Neuronal stem cell (in vitro differentiated cells): ENCODE data around the gene TMEM170A. TPM values are rescaled to one million over a fixed set of nuclear protein-coding genes. Genes with fewer than 3 reads are reported as not detected.

Experiments
- DNase-seq: peaks from one replicate; pipeline ENCODE4 v3.0.0-alpha.2; 2013; ENCODE audit warnings: low spot score
- H2AFZ ChIP-seq: one replicate; pipeline ENCODE4 v1.6.1; 2013; ENCODE audit warnings: mild to moderate bottlenecking, low read length, inconsistent platforms
- H2AK5ac ChIP-seq: 2 replicates; pipeline ENCODE4 v1.6.1; 2013; ENCODE audit warnings: low read depth, mild to moderate bottlenecking, inconsistent platforms, low read length, moderate library complexity, mixed read lengths
- H2BK120ac ChIP-seq: 2 replicates; pipeline ENCODE4 v1.6.1; 2013; ENCODE audit warnings: low read depth, mild to moderate bottlenecking, inconsistent platforms, low read length, moderate library complexity, mixed read lengths
- H2BK12ac ChIP-seq: one replicate; pipeline ENCODE4 v1.6.1; 2013; ENCODE audit warnings: low read length, inconsistent platforms
- H2BK15ac ChIP-seq: 2 replicates; pipeline ENCODE4 v1.6.1; 2013; ENCODE audit warnings: mild to moderate bottlenecking, low read length, inconsistent platforms, mixed read lengths
- H2BK5ac ChIP-seq: one replicate; pipeline ENCODE4 v1.6.1; 2013; ENCODE audit warnings: inconsistent platforms, mild to moderate bottlenecking, low read length, moderate library complexity
- H3K14ac ChIP-seq: one replicate; pipeline ENCODE4 v1.6.1; 2013; ENCODE audit warnings: low read length, inconsistent platforms
- H3K18ac ChIP-seq: 2 replicates; pipeline ENCODE4 v1.6.1; 2013; ENCODE audit warnings: low read length, inconsistent platforms
- H3K23ac ChIP-seq: 2 replicates; pipeline ENCODE4 v1.6.1; 2013; ENCODE audit warnings: low read depth, mild to moderate bottlenecking, mixed read lengths, low read length, inconsistent platforms; ENCODE audit not compliant: poor library complexity
- H3K27ac ChIP-seq: replicated peaks from 3 replicates; pipeline ENCODE4 v1.5.1; 2013; ENCODE audit warnings: low read length, inconsistent platforms
- H3K27me3 ChIP-seq, 3 experiments: 2 replicates each; pipeline ENCODE4 v1.6.1; 2013; ENCODE audit warnings: low read length in 3 of 3, mild to moderate bottlenecking in 2 of 3, inconsistent platforms in 1 of 3, low read depth in 1 of 3, mixed read lengths in 1 of 3, moderate library complexity in 1 of 3; ENCODE audit not compliant: control insufficient read depth in 3 of 3, insufficient read depth in 3 of 3
- H3K36me3 ChIP-seq, 2 donors: replicated peaks in 1 of 2; 2 replicates each; pipeline ENCODE4 v1.6.1; 2013; ENCODE audit warnings: low read length in 2 of 2; ENCODE audit not compliant: control insufficient read depth in 2 of 2, insufficient read depth in 2 of 2
- H3K4ac ChIP-seq: 2 replicates; pipeline ENCODE4 v1.6.1; 2013; ENCODE audit warnings: inconsistent platforms, mild to moderate bottlenecking, low read length, moderate library complexity
- H3K4me1 ChIP-seq, 2 donors: 1 replicate in 1 of 2; 2 replicates in 1 of 2; pipeline ENCODE4 v1.6.1; 2013; ENCODE audit warnings: low read length in 2 of 2, low read depth in 1 of 2; ENCODE audit not compliant: control insufficient read depth in 2 of 2, insufficient read depth in 1 of 2
- H3K4me2 ChIP-seq: one replicate; pipeline ENCODE4 v1.6.1; 2013; ENCODE audit warnings: mild to moderate bottlenecking, low read length, inconsistent platforms; ENCODE audit not compliant: insufficient read depth, poor library complexity, severe bottlenecking
- H3K4me3 ChIP-seq, 2 donors: 2 replicates each; pipeline ENCODE4 v1.5.1; 2013; ENCODE audit warnings: low read length in 2 of 2, mild to moderate bottlenecking in 2 of 2, inconsistent platforms in 1 of 2, moderate library complexity in 1 of 2
- H3K79me1 ChIP-seq: one replicate; pipeline ENCODE4 v1.6.1; 2013; ENCODE audit warnings: low read depth, mild to moderate bottlenecking, inconsistent platforms, low read length, moderate library complexity
- H3K9ac ChIP-seq: one replicate; pipeline ENCODE4 v1.6.1; 2013; ENCODE audit warnings: mild to moderate bottlenecking, low read depth, low read length, inconsistent platforms; ENCODE audit not compliant: poor library complexity
- H3K9me3 ChIP-seq, 2 donors: replicated peaks in 1 of 2; 2 replicates each; pipeline versions ENCODE3 to v1.6.1; 2013; ENCODE audit warnings: low read length in 2 of 2, mild to moderate bottlenecking in 2 of 2, inconsistent platforms in 1 of 2, low read depth in 1 of 2, mixed read lengths in 1 of 2, moderate library complexity in 1 of 2; ENCODE audit not compliant: control insufficient read depth in 2 of 2, insufficient read depth in 1 of 2
- H4K8ac ChIP-seq: one replicate; pipeline ENCODE4 v1.6.1; 2013; ENCODE audit warnings: low read depth, mild to moderate bottlenecking, inconsistent platforms, low read length, moderate library complexity
- H4K91ac ChIP-seq: one replicate; pipeline ENCODE4 v1.6.1; 2013; ENCODE audit warnings: low read length, low read depth, mild to moderate bottlenecking, inconsistent platforms; ENCODE audit not compliant: poor library complexity
- WGBS, 2 donors: extraction: QIAGEN DNeasy Blood & Tissue Kit; methylation state at CpG; one replicate each; pipeline ENCODE4 v1.1.7; 2013; ENCODE audit warnings: missing lambda C conversion rate in 2 of 2, mixed read lengths in 1 of 2; ENCODE audit not compliant: insufficient read length in 2 of 2, insufficient replicate concordance in 1 of 2; ENCODE audit errors: extremely low coverage in 2 of 2; 5-methylcytosine and 5-hydroxymethylcytosine counted together
- small RNA-seq: library from polyadenylated mRNA; stranded (forward); fragments of <200 nt; extraction: miRNeasy Mini kit (QIAGEN cat#:217004); gene quantifications from one replicate; pipeline ENCODE3, GENCODE V24; 2013; ENCODE audit not compliant: insufficient read depth

The TMEM170A gene

DNA sequence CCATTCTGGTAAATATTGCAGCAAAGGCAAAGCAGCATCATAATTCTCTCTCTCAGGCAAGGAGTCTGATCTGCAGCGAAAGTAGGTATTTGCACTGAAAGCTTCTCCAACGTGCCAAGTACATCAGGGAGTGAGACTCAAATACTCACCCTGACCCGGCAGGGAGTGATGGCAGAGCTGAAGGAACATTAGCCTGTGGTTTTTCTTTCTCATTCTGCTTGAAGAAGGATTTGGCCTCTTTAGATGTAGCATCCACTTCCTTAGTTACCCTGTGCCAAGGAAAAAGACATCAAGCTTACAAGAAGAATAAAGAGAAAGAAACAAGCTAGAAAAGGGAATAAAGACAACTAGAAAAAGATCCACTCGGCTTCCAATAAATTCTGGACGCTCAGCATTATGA lies 69.5 kb downstream of the TMEM170A start:
- H3K27me3 ChIP-seq, result no peaks in the 10 kb centered on the region
- no peak overlapping the region for H2BK5ac ChIP-seq
- no peak overlapping the region for H3K4me2 ChIP-seq
- H3K79me1 ChIP-seq, result no peaks in the 10 kb centered on the region
- no peak overlapping the region for H3K14ac ChIP-seq
- no peak overlapping the region for H3K4ac ChIP-seq
- no peak overlapping the region for H3K18ac ChIP-seq
- no peaks in the 10 kb centered on the region for H3K4me1 ChIP-seq
- no peak overlapping the region for H3K4me3 ChIP-seq
- H4K91ac ChIP-seq, result no peak overlapping the region
- no peak overlapping the region for H4K8ac ChIP-seq
- H3K23ac ChIP-seq, result no peak overlapping the region
- H2AK5ac ChIP-seq, result no peak overlapping the region
- H3K9ac ChIP-seq, result no peak overlapping the region
- no peak overlapping the region for H2BK12ac ChIP-seq
- DNase-seq, result no peak
- no CpG with 5 or more reads among the region's 5 CpGs for WGBS, 2 donors
- no peak overlapping the region for H3K27ac ChIP-seq
- H3K9me3 ChIP-seq, result no peaks in the 10 kb centered on the region
- no peak overlapping the region for H2BK15ac ChIP-seq
- H2AFZ ChIP-seq, result no peak overlapping the region
- H2BK120ac ChIP-seq, result no peak overlapping the region
- H3K36me3 ChIP-seq, result peaks cover 9 to 58% of the 10 kb centered on the region in 2 donors

Small RNAs within 50 kb of the gene (small RNA-seq; reads per million reads assigned to genes)
- not detected for gene RF00598
